Activated naive CD4-positive, alpha-beta T cell treated with anti-CD3 and anti-CD28 coated beads, Interleukin-2, amount 50 U/mL, for 16 hours (primary cell): ENCODE results near the gene ABO.
"Not testable (repeated sequence)": the region's sequence is repeated elsewhere in the genome, so short reads cannot be mapped to it uniquely, and the experiment has no call there.

Source experiments
- DNase-seq: peaks from one replicate; pipeline ENCODE4 v3.0.0-alpha.2; 2020

ABO gene

DNA sequence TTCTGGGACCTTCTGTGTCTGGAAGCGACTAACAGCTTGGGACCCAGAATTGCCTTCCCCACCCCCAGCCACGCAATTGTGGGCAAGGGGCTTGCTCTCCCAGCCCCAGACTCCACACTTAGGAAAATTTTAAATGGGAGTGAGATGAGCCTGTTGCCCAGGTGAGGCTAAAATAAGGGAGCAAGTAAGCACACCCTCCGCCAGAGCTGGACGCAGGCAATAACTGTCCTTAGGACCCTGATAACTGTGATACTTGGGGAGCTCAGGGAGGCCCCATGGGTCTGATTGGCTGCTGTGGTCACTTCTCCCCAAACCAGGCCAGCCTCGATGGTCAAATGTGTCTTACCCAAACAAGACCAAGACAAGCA, 13.3 kb downstream of the ABO start:
- no peak for DNase-seq

DNA sequence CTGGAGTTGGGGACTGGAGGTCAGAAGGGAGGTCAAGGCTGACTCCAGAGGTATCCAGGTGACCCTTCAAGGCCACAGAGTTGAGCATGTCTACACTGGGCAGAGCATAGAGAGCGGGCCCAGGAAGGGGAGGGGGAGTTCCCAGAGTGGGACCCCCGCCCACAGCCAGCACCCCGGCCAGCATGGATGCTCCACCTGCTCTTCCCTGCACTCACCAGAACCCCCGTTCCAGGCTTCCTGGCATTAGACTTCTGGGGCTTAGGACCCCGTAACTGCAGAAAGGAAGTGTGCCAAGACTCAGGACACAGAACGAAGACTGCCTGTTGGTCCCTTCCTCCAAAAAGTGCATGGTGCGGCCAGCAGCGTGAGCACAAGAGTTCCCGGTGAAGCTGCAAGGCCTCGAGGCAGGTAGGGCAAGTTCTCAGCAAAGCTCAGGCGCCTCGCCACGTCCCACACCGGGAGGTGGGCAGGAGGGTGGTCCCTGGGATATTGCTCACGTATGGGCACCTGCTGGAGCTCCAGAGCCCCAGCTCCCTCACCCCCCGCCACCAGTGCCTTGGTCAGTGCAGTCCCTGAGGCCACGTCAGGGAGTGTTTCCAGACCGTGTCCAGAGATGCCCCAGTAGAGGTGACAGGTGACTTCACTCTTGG, 13.8 kb downstream of the ABO start:
- DNase-seq: no peak

DNA sequence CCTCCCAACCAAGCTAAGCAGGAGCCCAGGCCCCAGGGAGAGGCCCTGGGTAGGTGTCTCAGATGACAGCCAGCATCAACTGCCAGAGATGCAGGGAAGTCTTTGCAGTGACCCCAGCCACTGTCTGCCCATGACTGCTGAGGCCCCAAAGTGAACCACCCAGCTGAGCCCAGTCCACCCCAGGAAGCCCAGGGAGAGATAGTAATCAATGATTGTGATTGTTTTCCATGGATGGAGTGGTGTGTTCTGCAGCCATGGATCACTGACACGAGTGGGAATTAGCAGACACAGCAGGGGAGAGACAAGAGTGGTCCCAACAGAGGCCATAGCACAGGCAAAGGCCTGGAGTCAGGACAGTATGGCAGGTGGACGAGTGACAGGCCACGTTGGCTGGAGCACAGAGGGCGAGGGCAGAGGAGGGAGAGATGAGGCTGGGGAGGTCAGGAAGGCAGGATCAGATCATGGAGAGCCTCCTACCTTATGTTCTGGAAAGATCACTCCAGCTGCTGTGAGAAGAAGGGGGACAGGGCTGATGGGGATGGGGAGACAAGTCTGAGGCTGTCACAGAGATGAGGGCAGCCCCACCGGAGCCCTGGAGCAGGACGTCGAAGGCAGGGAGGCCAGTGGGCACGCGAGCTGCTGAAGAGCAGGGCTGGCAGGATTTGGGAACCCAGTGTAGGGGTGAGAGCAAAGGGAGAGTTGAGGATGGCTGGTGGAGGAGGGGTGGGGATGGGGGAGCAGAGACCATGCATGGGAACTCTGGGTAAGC, 14.5 kb downstream of the ABO start:
- DNase-seq: no peak

DNA sequence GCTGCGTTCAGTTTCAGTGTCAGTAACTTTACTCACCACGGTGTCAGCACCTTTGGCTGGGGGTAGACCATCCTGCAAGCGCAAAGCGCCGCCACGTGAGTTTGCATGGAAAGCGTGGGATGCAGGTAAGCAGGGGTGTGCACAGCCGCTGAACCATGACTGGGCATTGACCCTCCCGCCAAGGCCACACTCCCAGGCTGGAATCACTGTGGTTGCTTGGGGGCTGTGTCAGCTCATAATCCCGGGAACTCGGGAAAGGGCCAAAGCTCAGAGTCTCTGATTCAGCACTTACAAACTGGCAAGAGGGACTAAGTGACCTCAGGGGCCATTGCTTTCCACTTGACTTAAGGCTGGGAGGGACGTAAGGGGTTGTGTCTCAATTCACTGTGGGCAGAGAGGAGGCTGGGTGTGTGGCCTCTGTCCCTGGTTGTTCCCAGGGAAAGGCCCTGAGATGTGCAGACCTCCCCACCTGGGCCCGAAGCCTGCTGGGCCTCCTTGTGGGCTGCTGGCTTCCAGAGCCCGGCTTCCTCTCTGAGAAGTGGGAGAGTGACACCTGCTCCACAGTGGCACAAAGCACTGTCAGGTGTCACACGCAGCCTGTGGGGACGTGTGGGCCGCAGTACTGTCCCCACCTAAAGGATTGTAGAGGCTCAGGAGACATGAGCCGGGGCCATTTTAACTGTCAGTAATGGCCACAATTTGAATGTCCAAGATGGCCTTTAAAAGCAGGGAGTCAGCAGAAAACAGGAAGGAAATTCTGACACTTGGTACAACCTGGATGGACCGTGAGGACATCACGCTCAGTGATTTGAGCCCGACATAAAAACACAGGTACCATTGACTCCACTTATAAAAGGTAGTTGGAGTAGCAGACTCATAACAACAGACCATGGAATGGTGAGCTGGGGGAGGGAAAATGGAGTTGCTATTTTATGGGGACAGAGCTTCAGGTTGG, 16.7 kb downstream of the ABO start:
- no peak for DNase-seq

DNA sequence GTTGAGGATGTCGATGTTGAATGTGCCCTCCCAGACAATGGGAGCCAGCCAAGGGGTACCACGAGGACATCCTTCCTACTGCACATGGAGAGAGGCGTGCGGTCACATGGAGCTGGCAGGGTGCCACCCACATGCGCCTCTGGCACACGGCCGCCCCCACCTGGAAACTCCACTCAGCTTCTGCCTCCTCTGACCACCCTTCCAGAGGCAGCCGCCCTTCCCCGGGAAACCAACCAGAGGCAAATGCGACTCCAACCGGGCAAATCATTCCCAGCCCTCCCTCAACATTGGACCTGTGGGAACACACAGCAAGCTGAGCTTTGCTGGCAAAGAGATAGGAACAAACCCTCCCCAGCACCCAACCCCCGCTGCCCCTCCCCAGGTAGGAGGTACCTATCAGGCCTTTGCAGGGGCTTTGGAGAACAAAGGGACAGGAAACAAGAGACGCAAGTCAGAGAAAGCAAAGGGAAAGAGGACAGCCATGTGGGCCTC, 17.5 kb downstream of the ABO start:
- no peak for DNase-seq

DNA sequence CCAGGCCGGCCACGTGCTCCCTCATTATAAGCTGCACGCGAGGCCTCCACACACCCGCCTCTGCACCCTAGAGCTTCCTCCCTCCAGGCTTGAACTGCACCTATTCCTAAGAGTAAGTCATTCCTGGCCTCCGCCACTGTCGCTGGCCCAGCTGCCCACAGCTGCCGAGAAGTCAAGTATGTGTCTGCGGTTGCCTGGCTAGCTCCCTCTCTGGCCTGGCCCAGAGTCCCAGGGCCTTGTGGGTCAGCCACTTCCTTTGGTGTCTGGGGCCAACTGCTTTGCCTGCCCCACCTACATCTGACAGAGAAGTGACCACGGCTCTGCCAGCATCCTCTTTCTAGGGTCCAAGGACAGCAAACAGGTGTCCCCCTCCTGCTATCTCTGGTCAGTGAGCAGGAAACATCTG, 18.3 kb downstream of the ABO start:
- no peak for DNase-seq

DNA sequence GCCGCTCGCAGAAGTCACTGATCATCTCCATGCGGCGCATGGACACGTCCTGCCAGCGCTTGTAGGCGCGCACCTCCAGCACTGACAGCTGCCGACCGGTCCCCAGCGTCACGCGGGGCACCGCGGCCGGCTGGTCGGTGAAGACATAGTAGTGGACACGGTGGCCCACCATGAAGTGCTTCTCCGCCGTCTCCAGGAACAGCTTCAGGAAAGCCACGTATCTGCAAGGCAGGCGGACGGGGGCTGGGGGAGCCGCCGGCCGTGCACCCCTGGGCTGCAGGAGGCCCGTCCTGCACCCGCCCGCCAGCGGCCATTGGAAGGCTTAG, 18.9 kb downstream of the ABO start:
- DNase-seq: no peak

DNA sequence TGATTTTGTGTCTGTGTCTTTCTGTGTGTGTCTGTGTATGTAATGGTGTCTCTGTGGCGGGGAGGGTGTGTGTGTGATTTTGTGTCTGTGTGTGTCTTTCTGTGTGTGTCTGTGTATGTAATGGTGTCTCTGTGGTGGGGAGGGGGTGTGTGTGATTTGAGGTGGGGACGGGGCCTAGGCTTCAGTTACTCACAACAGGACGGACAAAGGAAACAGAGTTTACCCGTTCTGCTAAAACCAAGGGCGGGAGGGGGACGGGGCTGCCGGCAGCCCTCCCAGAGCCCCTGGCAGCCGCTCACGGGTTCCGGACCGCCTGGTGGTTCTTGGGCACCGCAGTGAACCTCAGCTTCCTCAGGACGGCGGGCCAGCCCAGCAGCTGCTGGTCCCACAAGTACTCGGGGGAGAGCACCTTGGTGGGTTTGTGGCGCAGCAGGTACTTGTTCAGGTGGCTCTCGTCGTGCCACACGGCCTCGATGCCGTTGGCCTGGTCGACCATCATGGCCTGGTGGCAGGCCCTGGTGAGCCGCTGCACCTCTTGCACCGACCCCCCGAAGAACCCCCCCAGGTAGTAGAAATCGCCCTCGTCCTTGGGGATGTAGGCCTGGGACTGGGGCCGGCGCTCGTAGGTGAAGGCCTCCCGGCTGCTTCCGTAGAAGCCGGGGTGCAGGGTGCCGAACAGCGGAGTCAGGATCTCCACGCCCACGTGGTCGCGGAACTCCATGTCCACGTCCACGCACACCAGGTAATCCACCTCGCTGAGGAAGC, 19.4 kb downstream of the ABO start:
- no peak for DNase-seq

DNA sequence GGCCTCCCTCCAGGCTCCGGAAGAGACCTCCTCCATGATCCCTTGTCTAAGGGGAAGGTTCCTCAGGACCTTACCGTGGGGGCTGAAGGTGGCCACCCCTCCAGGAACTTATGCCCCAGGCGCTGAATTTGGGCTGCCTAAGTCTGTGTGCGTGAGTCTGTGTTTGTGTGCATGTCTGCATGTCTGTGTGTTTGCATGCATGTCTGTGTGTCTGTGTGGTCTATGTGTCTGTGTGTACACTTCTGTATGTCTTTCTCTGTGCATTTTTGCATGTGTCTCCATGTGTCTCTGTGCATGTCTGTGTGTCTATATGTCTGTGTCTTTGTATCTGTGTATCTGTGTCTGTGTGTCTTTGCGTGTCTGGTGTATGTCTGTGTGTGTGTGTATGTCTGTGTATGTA, 20.5 kb downstream of the ABO start:
- DNase-seq: no peak

DNA sequence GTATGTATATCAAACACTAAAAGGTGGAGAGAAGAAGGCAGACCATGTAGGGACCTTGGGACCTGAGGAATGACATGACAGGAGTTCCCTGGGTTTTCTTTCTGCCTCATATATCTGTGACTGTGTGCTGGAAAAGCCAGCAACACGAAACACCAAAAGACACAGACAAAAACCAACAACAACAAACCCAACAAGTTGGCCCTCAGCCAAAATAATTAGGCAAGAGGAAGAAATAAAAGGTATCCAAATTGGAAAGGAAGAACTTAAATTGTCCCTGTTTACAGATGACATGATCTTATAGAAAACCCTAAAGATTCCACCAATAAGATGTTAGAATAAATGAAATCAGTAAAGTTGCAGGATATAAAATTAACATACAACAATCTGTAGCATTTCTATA, 21.7 kb downstream of the ABO start:
- DNase-seq: no peak

DNA sequence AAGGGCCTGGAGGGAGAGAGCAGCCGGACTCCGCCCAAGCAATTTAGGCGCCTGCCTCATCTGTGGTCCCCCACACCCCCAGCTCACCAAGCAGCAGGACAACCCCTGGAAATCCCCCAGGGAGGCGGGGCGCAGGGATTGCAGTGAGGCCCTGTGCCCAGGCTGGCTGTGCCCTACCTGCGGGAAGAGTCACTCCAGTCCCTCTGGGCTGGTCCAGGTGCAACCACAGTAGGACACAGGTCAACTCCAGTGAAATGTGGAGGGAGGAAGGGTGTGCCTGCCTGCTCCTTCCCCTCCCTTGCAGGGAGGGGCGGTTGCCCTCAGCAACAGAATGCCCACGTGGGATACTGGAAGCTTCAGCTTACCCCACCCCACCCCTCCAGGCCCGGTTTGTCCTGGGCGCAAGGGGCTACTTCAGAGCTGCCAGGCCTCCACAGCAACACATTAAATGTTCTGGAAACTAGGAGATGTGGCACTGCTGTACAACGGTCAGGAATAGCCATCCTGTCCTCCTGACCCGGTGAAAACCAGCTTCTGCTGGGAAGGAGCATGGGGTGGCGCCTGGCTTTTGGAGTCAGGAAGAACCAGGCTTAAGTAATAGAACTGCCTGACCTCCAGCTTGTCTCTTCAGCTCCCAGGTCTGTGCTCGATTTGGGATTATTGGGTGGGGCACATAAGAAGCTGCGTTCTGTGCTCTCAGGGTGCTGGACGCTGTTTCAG, 22.5 kb downstream of the ABO start:
- DNase-seq: no peak

DNA sequence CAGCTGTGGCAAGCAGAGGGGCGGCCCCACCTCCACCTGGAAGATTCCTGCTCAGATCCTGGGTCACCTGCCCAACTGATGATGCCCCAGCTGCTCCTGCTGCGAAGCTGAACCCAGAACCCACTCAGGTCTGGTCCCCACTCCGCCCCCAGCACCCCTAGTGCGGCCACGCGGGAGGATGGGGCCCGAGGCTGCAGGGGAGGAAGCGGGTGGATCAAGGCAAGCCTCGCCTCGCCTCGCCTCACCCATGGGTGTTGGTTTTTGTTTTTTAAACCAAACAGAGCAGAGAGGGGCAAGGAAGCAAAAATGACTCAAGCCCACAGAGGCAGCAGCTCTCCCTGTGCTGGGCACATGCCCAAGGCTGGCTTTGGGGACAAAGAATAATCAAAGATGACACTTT, 23.2 kb downstream of the ABO start:
- DNase-seq: no peak

DNA sequence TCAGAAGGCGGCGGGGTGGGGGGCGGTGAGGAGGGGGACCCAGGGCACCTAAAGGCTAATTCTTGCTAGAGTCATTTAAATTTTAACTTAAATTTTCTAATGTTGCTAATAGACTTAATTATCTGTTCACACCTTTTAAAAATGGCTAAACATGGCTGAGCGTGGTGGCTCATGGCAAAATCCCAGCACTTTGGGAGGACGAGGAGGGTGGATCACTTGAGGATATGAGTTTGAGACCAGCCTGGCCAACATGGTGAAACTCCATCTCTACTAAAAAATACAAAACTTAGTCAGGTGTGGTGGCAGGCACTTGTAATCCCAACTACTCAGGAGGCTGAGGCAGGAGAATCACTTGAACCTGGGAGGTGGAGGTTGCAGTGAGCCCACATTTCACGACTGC, 23.8 kb downstream of the ABO start:
- not testable (repeated sequence) for DNase-seq

DNA sequence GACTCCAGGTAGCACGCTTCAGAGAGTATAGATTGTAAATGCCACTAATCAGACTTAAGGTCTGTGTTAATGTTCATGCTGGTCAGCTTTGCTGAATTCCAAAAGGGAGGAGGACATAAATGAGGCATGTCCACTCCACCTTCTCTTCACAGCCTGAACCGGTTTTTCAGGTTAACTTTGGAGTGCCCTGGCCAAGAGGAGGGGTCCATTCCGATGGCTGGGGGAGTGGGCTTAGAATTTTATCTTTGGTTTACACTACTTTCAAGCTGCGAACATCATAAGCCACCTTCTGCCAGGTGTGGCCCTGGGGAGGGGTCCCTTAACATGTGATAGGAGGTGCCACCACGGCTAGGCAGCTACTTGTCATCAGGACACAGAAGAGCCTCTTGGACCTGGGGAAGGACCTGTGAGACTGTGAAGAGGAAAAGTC, 24.2 kb downstream of the ABO start:
- no peak for DNase-seq

DNA sequence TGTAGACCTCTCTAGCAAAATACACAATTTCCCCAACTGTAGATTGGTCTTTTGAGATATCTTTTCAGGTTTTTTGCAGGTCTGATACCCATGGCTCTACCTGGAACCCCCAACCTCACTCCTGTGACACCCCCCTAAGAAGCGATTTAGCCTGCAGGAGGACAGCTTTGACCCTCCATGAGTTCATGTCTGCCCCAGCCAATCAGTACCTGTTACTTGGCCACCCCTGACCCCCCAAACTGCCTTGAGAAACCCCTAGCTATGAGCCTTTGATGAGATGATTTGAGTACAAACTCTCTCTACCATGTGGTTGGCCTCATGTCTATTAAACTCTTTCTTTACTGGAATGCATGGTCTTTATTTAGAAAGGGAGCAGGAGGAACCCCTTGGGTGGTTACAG, 25.7 kb downstream of the ABO start:
- DNase-seq: no peak

DNA sequence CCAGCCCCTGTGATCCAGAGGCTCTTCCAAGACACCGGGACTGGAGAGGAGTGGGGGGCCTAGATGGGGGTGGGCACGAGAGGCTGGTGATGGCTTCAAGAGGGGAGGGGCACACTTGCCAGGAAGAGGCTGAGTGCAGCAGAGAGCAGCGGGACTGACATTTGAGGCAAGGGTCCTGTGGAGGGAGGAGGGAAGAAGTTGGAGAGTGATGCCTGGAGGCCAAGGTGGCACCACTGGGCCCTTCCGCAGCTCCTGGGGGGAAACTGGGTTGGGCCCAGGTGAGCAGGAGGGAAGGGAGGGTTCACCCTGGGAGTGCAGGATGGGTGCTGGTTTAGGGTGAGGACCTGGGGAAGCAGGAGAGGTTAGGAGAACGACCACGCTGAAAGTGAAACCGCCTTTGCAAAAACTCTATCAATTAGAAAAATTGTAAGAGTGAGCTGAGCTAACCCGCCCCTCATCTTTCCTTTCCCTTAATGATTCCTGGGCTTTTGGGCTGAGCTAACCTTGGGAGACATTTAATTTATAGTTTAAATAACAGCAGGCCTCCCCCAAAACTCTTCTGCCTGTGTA, 26.2 kb downstream of the ABO start:
- no peak for DNase-seq

DNA sequence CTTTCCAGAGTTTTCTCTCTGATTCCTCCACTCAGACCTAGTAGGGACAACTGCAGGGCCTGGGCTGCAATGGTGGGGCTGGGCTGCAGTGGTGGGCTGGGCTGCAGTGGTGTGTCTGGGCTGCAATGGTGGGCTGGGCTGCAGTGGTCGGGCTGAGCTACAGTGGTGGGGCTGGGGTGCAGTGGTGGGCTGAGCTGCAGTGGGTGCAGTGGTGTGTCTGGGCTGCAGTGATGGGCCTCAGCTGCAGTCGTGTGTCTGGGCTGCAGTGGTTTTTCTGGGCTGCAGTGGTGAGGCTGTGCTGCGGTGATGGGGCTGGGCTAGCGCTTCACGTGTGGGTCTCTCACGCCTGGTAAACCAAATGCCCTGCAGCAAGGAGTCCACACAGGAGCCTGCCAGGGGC, 27.4 kb downstream of the ABO start:
- no peak for DNase-seq

DNA sequence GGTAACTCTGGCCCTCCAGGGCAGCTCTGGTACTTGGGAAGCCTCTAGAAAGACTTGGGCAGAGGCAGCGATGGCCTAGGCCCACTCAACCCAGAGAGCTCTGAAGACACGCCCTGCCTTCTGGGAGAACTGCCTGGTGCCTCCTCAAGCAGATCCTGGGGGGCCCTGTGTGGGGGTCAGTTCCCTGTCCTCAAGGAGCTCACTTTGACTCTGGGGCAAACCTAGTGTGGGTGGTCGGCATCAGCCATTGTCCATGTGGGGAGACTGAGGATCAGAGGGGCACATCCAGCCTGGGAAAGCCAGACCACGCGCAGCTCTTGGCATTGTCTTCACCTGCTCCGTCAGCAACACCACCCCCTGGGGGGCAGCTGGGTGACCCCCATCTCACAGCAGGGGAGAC, 28.0 kb downstream of the ABO start:
- no peak for DNase-seq

DNA sequence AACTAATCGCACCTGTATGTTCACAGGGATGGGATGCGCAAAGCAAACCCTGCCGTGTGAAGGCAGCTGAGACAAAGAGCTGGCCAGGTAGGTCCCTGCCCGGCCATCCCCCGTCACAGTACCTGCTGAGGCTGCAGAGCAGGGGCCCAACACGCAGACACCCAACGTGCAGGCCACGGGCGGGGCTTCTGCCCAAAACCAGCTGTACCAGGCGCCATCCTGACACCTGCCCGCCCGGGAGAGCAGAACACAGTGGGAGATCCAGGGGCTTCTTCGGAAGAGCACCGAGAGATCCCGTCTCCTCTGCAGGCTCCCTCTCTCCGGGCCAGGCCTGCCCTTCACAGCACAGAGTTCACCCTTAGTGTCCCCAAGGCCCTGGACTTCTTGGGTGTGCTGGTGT, 28.4 kb downstream of the ABO start:
- no peak for DNase-seq

DNA sequence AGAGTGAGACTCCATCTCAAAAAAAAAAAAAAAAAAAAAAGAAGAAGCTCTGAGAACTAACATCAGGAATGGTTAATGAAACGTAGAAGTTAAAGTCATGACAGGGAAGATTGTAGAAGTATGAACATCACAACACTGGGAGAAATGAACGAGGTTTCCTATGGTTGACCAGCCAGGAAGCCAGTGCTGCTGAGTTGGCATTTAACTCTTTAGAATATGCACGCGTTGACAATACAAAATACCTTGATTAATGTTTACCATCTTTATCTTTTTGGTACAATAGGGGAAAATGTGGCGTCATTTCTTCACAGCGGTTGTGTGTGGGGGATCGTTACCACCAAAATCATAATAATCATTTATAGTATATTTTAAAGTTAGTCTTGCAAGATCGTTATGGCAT, 32.0 kb downstream of the ABO start:
- DNase-seq: no peak

DNA sequence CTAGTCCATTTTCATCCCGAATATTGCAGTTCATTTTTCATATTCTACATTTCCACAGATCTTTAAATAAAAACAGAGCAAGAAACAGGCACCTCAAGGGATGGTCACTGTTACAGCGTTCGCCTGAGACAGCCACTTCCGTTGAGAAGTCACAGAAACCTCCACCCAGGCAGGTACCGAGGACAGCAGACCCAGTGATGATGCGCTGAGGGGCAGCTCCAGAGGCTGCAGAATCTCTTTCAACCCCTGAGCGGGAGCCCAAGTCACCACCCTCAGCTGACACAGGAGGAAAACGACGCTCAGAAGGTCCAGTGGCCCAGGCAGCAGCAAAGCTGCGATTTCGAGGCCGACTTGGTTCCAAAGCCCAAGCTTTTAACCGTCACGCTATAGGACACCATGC, 32.8 kb downstream of the ABO start:
- DNase-seq: no peak

DNA sequence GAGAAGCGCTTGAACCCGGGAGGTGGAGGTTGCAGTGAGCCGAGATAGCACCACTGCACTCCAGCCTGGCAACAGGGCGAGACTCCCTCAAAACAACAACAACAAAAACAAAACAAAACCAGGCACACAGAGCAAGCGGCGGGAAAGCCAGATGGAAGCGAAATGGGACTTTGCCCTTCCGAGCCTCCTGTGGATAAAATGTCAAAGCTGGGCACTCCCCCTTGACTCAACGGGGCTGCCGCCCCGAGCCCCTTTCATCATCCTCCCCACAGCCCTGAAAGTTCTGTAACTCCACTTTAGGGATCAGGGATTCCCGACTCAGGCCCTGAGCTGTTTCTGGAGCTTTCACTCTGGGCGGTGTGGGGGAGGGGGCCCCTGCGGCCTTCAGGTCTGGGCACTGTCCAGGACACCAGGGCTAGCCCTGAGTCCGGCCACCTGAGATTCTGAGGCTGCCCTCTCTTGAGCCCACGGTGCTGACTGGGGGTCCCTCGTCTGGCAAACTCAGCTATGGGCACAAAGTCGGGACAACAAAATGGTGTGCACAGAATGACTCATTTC, 35.4 kb downstream of the ABO start:
- DNase-seq: no peak
